NOMO-1 treated with DMSO at 0.1 percent for 48 hours (cell line): ENCODE results near the gene LCMT2.

ENCODE experiments used
- DNase-seq: peaks from one replicate; lab custom pipeline; 2025; ENCODE audit not compliant: unreplicated experiment; lab: John Stamatoyannopoulos, UW

Gene LCMT2

DNA sequence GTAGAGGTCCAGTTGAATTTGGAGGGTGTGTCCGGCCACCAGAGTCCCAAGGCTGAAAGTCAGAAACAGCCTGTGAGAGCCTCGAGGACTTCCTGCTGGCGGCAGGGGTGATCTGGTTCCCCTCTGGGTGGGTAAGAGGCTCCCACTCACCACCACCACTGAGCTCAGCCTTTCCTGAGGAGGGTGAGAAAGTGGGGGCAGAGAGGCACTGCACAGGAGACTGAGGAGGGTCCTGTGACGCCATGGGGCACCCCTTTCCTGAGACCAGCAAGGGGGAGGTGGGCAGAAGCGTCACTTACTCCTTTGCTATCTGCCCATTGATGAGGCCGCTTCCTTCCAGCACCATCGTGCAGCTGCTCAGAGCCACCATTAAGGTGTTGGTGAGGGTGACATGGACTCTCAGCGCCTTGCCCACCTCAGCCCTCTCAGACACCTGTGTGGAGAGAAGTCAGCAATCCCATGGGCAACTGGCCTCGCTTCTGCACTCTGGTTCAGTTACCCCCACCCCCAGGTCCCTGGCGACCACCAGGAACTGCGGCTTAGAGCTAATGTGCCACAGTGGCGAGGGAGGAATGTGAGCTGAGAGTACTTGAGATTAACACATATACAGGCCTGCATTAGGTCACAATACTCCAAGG, 53.7 kb downstream of the LCMT2 start:
- no peak for DNase-seq

DNA sequence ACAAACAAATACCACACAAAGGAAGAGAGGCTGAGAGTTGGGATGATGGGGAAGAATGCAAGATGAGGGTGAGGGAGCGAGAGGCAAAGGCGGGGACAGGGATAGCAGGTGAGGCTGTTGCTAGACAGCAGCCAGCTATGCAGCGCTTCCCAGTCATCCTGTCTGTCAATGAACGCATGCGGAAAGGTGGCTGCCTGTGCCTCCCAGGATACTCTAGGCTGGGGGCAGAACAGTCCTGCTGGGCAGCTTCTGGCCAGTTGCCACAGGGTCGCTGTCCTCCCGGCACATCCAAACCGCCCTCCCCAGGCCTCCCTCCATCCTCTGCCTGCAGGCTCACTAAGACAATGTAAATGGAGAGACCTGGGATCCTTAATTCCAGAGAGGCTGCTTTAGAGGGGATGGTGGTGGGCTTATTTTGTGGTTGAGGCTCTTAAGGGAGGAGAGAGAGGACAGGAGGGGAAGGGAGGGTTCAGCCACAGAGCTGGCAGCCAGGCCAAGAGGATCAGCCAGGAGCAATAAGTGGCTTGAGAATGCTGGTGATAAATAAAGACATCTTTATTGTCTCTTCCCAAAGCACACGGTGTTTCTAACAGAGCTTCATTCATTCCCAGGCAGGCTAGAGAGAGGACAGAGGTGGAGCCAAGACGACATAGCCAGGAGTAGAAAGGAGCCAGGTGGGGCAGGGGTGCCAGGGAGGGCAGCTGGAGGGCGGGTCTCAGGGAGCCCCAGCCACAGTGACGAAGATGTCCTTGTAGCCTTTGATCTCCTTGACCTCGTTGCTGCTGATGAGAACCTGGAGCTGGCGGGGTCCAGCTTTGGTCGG, 54.4 kb downstream of the LCMT2 start:
- DNase-seq, result no peak

DNA sequence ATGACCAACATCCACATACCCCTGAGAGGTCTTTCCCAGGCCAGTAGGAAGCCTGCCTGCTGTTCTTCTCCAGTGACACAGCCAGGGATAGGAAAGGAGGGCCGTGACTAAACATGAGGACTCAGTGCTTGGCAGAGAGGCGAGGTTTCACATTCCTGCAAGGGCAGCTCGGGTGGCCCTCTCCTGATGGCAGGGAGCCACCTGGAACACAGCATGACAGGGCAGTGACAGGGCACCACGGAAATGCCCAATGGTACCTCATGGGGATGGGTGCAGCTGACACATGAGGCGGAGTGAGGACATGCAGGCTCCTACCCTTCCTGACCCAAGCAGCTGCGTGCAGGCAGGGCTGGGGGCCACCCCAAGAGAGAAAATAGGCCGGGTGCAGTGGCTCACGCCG, 56.2 kb downstream of the LCMT2 start:
- no peak for DNase-seq
